ENCODE data around the gene NEK8.
"Not testable (repeated sequence)": the region's sequence is repeated elsewhere in the genome, so short reads cannot be mapped to it uniquely, and the experiment has no call there.

The NEK8 gene

DNA sequence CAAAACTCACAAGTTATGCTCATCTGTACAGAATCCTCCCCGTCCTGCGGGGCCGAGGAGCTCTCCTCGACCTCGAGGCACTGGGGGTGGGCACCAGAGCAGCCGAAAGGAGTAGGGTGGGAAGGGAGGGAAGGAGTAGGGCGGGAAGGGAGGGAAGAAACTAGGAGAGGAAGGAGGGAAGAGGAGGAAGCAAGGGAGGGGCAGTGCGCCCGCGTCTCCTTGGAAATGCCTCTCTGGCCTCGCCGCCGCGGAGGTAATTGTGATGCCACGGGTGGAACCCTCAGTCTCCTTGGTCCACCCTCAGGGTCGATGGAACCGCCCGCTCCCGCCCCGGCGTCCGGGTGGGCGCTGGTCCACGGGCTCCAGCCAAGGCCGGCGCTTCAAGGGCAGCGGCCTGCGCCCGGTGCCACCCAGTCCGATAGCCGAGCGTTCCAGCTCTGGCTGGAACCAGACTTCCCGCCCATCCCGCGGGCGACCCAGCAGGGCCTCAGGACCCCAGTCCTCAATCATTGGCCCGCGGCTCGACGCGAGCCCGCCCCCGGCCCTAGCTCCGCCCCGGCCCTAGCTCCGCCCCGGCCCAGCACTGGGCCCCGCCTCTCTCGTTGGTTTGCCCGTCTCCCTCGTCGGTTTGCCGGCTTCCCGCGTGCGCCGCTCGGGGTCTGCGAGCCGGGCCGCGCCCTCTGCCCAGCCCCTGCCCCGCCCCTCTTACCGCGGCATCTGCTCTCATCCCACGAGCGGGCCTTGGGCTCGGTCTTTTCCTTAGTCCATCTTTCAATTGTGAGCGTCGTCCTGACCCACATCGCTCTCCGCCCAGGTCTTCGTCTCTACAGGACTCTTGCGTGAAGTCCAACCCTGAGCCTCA lies 17.5 kb upstream of the NEK8 start:
- DNase-seq = peak; percentile 98

GRCh38 chr17:28711723-28712031 lies 16.9 kb upstream of the NEK8 start, which contains the start of gene PROCA1:
Gene PROCA1, minus strand, starts transcription at chr17:28711888. Its CDS starts 228 bp downstream, at chr17:28711660.
- DNase-seq = no peak

GRCh38 chr17:28712032-28712704 lies 16.4 kb upstream of the NEK8 start:
- DNase-seq = no peak

GRCh38 chr17:28712705-28713415 lies 15.7 kb upstream of the NEK8 start:
- no peak for DNase-seq

DNA sequence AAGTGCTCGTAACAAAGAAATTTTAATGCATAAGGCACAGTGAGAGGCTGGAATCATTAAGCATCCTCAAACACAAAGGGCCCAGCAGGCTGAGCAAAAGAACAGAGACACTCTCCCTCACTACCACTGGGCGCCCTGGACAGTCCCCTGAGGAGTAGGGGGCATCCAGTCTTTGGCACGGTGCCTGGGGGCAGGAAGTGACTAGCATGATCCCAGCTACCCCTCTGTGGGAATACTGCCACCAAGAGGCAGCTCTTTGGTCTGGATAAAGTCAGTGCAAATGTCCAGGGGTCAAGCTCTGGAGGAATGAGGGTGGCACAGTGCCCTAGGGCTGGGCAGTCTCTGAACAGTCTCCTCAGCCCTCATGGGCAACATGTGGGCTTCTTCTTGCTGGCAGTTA lies 14.3 kb upstream of the NEK8 start:
- no peak for DNase-seq

- no peak for DNase-seq
These were observed 13.4 kb upstream of the NEK8 start for GRCh38 chr17:28715217-28715616.

GRCh38 chr17:28716740-28717577 lies 11.6 kb upstream of the NEK8 start:
- DNase-seq = no peak

DNA sequence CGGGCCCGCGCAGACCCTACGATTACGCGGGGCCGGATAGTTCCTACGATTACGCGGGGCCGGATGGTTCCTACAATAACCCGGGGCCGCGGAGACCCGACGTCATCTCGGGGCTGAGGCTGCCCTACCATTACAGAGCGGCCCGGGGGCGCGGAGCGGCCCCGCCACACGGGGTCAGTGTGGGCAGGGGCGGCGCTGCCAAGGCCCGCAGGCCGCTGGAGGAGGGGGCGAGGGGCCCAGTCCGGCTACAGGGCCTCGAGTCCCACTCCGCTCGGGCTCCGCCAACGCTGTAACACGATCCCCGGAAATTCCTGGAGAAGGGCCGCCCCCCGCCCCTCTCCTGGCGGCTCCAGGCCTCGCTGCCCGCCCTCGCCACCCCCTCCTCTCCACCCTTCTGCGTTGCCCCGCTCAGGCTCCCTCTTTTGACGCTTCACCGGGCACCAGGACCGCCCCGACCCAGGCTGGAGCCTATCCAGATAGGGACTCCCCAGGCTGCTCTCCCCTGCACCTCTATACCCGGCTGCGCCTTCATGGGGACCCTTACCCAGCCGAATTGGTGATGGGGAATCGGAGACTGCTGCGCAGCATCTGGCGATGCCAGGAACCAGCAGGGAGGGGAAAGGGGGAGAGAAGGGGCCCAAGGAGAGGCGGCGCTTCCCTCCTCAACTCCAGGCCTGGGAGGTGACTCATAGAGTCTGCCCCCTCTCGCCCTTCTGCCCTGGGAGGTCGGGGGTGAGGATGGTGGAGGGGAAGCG lies 10.8 kb upstream of the NEK8 start, which contains the start of gene RAB34:
Gene RAB34, minus strand, starts transcription at position 291 of the 755 bp plus-strand sequence. CDS start 602 bp downstream, outside the sequence.
- DNase-seq = peak; percentile 88

GRCh38 chr17:28718333-28719020 lies 10.1 kb upstream of the NEK8 start:
- DNase-seq = peak; percentile 58

DNA sequence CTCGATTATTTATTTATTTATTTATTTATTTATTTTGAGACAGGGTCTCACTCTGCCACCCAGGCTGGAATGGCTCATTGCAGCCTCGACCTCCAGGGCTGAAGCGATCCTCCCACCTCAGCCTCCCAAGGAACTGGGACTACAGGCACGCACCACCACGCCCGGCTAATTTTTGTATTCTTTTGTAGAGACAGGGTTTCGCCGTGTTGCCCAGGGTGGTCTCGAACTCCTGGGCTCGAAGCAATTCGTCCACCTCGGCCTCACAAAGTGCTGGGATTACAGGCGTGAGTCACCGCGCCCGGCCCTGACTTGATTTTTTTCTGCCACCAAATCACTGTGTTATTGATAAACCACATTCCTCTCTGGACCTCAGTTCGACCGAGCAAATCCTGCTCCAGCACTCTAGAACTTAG lies 9.6 kb upstream of the NEK8 start:
- no peak for DNase-seq

GRCh38 chr17:28720247-28720996 lies 8.2 kb upstream of the NEK8 start:
- DNase-seq = no peak

- not testable (repeated sequence) for DNase-seq
These were observed 7.6 kb upstream of the NEK8 start for GRCh38 chr17:28720997-28721329.

DNA sequence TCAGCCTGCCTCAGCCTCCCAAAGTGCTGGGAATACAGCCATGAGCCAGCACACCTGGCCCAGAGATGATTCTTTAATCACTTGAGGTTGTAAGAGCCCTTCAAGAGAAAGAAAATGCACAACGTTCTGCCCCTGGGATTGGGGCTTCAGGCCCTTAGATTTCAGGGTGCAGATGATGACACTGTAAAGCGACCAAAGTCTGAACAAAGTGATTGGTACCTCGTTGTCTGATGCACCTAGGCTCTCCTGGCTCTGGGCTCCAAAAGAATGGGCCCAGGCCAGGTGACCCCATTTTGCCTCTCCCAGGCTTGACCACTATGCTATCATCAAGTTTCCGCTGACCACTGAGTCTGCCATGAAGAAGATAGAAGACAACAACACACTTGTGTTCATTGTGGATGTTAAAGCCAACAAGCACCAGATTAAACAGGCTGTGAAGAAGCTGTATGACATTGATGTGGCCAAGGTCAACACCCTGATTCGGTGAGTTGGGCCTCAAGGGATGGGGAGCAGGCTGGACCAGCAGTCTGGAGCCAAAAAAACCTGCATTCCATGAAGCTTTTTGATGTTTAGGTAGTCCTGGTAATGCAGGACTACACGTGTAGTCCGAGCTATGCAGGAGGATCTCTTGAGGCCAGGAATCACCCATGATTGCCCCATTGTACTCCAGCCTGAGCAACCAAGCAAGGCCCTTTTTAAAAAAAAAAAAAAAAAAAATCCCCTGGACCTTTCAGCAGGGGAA lies 6.0 kb upstream of the NEK8 start:
- DNase-seq = no peak

DNA sequence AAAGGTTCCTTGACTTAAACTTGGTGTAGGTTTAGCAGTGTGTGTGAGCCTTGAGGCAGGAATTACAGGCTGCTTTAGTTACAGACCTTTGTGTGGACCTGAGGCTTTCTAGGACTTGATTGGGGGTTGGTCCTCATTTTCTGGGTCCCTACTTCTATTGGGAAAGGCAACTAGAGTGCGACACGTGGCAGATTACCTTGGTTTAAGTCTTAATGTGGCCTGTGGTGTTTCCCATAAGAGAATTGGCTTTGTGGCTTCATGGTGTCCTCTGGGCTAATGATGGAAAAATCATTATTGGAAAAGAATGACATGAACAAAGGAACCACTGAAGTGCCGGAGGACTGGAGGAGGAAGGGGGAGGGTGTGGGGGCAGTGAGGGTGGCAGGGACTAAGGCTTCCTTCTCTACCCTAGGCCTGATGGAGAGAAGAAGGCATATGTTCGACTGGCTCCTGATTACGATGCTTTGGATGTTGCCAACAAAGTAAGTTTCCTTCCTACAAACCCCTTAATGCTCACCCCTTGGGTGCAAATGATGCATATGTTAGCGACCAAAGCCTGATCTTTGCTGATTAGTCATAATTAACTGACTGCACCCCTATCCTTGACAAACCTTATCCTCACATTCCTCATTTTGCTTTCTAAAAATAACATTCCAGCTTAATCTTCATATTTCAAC lies 5.3 kb upstream of the NEK8 start:
- no peak for DNase-seq

DNA sequence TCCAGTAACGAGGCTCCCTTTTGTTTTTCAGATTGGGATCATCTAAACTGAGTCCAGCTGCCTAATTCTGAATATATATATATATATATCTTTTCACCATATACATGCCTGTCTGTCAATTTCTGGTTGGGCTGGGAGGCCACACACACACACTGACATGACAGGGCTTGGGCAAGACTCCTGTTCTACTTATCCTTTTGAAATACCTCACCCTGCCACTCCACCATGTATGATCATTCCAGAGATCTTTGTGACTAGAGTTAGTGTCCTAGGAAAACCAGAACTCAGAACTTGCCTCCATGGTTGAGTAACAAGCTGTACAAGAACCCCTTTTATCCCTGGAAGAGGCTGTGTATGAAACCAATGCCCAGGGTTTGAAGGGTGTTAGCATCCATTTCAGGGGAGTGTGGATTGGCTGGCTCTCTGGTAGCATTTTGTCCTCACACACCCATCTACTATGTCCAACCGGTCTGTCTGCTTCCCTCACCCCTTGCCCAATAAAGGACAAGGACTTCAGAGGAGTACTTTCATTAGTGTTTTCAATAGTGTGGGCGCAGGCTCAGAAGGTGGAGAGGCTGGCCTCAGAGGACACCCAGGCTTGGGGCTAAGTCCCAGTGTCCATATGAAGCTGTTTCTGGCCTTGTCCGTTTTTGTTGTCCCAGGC lies 4.6 kb upstream of the NEK8 start:
- DNase-seq = not testable (repeated sequence)

DNA sequence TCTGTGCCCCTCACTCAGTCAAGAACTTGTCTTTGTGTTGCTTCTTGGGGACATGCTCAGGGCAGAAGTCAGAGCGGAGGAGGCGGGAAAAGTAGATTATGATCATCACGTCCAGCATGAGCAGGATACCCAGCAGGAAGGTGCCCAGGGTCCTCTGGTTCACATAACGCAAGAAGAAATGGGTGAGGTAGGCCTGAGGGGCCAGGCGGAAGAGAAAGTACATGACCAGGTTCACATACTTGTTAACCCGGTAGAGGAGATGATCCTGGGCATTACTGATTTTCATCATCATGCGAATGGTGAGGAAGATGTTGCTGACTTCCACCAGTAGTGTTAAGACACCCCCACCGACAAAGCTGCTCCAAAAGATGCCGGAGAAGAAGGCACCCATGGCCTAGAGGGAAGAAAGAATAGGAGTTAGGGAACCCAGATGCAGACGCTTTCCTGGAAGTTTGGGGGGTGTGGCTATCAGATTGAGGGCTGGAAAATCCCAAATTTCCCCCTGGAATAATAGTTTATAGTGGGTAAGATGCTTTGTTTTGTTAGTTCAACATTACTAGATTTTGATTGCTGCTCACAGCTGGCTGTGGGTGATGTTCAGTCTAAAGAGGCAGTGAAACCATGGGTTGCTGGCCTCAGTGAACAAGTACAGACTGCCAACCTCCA lies 4.0 kb upstream of the NEK8 start:
- DNase-seq = peak; percentile 52

GRCh38 chr17:28725166-28725659 lies 3.4 kb upstream of the NEK8 start:
- DNase-seq = peak; percentile 74

GRCh38 chr17:28725660-28726225 lies 2.8 kb upstream of the NEK8 start:
- DNase-seq = peak; percentile 94

Measured in NCI-H69 (cell line).